ENCODE data around the gene ASCL1. TPM values are rescaled to one million over a fixed set of nuclear protein-coding genes. Genes with fewer than 3 reads are reported as not detected.

ASCL1 gene
- total RNA-seq, 3 donors from 2014 or later (not counting 1 experiment from before 2014, with no cell fraction given) = not detected

DNA sequence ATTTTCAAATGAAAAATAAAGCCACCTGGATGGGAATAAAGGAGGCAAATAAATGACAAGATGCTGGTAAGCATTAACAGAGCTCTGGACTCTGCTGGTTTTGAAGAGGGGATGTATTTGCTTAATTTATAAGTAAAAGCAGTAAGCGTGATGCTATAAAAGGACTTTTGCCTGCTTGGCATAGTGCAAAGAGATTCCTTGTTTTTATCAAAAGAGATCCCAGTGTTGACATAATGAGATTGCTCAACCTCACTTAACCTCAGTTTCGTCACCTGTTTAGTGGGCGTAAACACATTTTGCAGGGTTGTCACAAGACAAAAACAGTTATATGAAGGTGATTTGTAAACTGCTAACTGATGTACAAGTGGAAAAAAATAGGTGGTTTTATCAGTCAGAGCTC is 13.8 kb downstream of the ASCL1 start:
- intact Hi-C loops (cut with micrococcal nuclease) = no loop called here
- H3K27me3 Mint-ChIP-seq (ENCODE audit: low read depth in 2 of 2) = peaks cover 8 to 12% of the 10 kb centered on the region in 2 donors
- H3K4me3 ChIP-seq (ENCODE audit: low read length) = no peak overlapping the region
- ATAC-seq = no peak
- no peaks in the 10 kb centered on the region for H3K4me1 ChIP-seq (ENCODE audit: control insufficient read depth, insufficient read depth, low read length)
- H3K36me3 ChIP-seq (ENCODE audit: control insufficient read depth, insufficient read depth, low read length) = no peaks in the 10 kb centered on the region
- H3K4me1 Mint-ChIP-seq = no peaks in the 10 kb centered on the region
- no peak for DNase-seq
- H3K27me3 ChIP-seq (ENCODE audit: control insufficient read depth, insufficient read depth, low read length) = no peaks in the 10 kb centered on the region
- H3K27ac Mint-ChIP-seq = no peak overlapping the region
- no peaks in the 10 kb centered on the region for H3K36me3 Mint-ChIP-seq
- H3K9me3 Mint-ChIP-seq = peaks cover 2 to 4% of the 10 kb centered on the region in 2 donors
- no peak for TF ChIP-seq CTCF (IDR thresholded peaks at IDR 0.05)
- 82% methylated on average over 3 of the region's 3 CpGs for WGBS (ENCODE audit: insufficient coverage)
- no peaks in the 10 kb centered on the region for H3K9me3 ChIP-seq (ENCODE audit: control insufficient read depth, insufficient read depth, low read length)
- no peak overlapping the region for H3K4me3 Mint-ChIP-seq
- no peak overlapping the region for H3K27ac ChIP-seq (ENCODE audit: low read length)

DNA sequence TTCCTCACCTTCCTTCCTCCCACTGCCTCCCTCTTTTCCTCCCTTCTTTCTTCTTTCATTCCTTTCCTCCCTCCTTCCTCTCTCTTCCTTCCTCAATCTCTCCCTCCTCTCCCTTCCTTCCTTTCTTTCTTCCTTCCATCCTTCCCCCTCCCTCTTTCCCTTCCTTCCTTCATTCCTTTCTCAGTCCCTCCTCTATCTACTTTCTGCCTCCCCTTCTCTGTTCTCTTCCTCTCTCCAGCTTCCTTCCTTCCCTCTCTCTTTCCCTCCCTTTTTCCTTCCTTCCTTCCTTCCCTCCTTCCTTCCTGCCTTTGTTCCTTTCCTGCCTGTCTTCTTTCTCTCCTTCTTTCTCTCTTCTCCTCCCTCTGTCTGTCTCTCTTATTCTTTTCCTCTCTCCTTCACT is 16.1 kb downstream of the ASCL1 start:
- no peaks in the 10 kb centered on the region for H3K36me3 ChIP-seq (ENCODE audit: control insufficient read depth, insufficient read depth, low read length)
- H3K27me3 ChIP-seq (ENCODE audit: control insufficient read depth, insufficient read depth, low read length) = no peaks in the 10 kb centered on the region
- DNase-seq = no peak
- H3K27ac Mint-ChIP-seq = no peak overlapping the region
- H3K36me3 Mint-ChIP-seq = no peaks in the 10 kb centered on the region
- H3K27ac ChIP-seq (ENCODE audit: low read length) = no peak overlapping the region
- intact Hi-C loops (cut with micrococcal nuclease) = no loop called here
- H3K9me3 Mint-ChIP-seq = peaks cover 0 to 2% of the 10 kb centered on the region in 2 donors
- no peak for ATAC-seq
- no peak overlapping the region for H3K4me3 Mint-ChIP-seq
- TF ChIP-seq CTCF (IDR thresholded peaks at IDR 0.05) = no peak
- H3K9me3 ChIP-seq (ENCODE audit: control insufficient read depth, insufficient read depth, low read length) = no peaks in the 10 kb centered on the region
- no peaks in the 10 kb centered on the region for H3K4me1 ChIP-seq (ENCODE audit: control insufficient read depth, insufficient read depth, low read length)
- H3K4me3 ChIP-seq (ENCODE audit: low read length) = no peak overlapping the region
- H3K27me3 Mint-ChIP-seq (ENCODE audit: low read depth in 2 of 2) = peaks cover 0 to 2% of the 10 kb centered on the region in 2 donors
- H3K4me1 Mint-ChIP-seq = no peaks in the 10 kb centered on the region

DNA sequence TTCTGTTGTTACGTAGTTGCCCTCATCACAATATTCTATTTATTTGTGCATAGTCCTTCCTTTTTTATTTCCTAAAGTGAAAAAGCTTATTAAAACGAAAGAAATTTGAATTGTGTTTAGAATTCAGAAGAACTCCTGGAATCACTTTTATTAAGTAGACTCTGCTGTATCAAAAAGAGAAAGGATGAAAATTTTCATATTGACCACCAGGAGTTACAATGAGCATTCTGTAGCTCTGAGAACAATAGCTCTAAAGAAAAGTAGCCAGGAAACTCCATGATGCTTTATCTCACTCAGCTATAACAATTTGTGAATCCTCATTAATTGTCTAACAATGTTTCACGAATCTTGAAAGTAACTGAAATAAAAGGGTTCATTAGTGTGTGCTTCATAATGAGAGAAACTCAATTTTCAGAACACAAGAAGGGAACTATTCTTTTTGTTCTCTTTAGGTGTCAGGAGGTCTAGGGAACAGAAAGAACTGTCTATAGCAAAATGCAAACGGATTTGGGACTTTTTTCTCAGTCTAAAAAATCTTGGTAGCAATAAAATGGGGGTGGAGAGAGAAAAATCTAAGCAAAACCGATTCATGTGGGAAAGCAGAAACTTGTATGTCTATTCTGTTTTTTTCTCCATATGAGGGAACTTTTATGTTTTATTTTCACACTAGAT is 19.3 kb downstream of the ASCL1 start:
- no peaks in the 10 kb centered on the region for H3K36me3 ChIP-seq (ENCODE audit: control insufficient read depth, insufficient read depth, low read length)
- Mint-ChIP-seq H3K27me3 (ENCODE audit: low read depth in 2 of 2) (peaks cover 0 to 2% of the 10 kb centered on the region in 2 donors), H3K36me3 (no peaks in the 10 kb centered on the region), H3K4me3 (no peak overlapping the region), H3K9me3 (peaks cover 0 to 4% of the 10 kb centered on the region in 2 donors), H3K27ac (no peak overlapping the region), H3K4me1 (no peaks in the 10 kb centered on the region)
- 61% methylated on average over 3 of the region's 5 CpGs for WGBS (ENCODE audit: insufficient coverage)
- no peak for TF ChIP-seq CTCF (IDR thresholded peaks at IDR 0.05)
- no peak overlapping the region for H3K27ac ChIP-seq (ENCODE audit: low read length)
- no peaks in the 10 kb centered on the region for H3K27me3 ChIP-seq (ENCODE audit: control insufficient read depth, insufficient read depth, low read length)
- H3K4me1 ChIP-seq (ENCODE audit: control insufficient read depth, insufficient read depth, low read length) = no peaks in the 10 kb centered on the region
- intact Hi-C loops (cut with micrococcal nuclease) = no loop called here
- ATAC-seq (no peak), DNase-seq (no peak)
- H3K9me3 ChIP-seq (ENCODE audit: control insufficient read depth, insufficient read depth, low read length) = no peaks in the 10 kb centered on the region
- no peak overlapping the region for H3K4me3 ChIP-seq (ENCODE audit: low read length)
